Activated CD4-positive, alpha-beta T cell treated with anti-CD3 and anti-CD28 coated beads, Interleukin-2, amount 10 ng/mL, durations not matched to agents 24 days and 14 days (primary cell): ENCODE data around the gene MEGF11. TPM values are rescaled to one million over a fixed set of nuclear protein-coding genes. Genes with fewer than 3 reads are reported as not detected.

Experiments used
- DNase-seq: peaks from one replicate; pipeline ENCODE4 v3.0.0; 2022
- H3K27ac Mint-ChIP-seq: one replicate; pipeline ENCODE4 v1.8.0; 2022; ENCODE audit warnings: mild to moderate bottlenecking, mixed read lengths
- H3K27me3 Mint-ChIP-seq: one replicate; pipeline ENCODE4 v1.8.0; 2022; ENCODE audit warnings: mixed read lengths
- H3K36me3 Mint-ChIP-seq: one replicate; pipeline ENCODE4 v1.8.0; 2022; ENCODE audit warnings: low read depth, mild to moderate bottlenecking, mixed read lengths
- H3K4me1 Mint-ChIP-seq: one replicate; pipeline ENCODE4 v1.8.0; 2021; ENCODE audit warnings: mixed read lengths
- H3K4me3 Mint-ChIP-seq: one replicate; pipeline ENCODE4 v1.8.0; 2022; ENCODE audit warnings: mild to moderate bottlenecking, moderate library complexity, mixed read lengths
- H3K9me3 Mint-ChIP-seq: one replicate; pipeline ENCODE4 v1.8.0; 2021; ENCODE audit warnings: mixed read lengths
- intact Hi-C: fragments of 100-400 bp; cut with micrococcal nuclease; formaldehyde crosslinking; loops from one replicate; pipeline ENCODE4 v1.15.1; 2023
- total RNA-seq: library from RNA; stranded (reverse); gene quantifications from 2 replicates; pipeline ENCODE4 v1.2.3, GENCODE V29; 2022

The MEGF11 gene
- total RNA-seq, 1 donor from 2014 or later, result not detected

DNA sequence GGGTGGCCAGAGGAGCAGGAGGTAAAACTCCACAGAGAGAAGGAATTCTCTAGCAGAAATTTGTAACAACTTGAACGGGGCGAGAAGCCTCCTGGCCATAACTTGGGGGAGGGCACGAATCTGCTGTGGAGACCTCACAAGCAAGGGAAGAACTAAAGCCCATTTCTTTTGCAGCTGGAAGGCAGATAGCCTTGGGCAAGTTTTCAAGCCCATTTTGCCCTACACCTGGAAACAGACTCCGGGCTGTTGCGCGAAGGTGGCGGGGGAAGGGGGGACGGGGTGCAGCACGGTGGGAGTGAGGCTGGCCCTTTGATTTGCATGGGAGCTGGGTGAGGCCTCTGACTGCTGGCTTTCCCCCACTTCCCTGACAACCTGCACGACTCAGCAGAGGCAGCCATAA, 168.8 kb downstream of the MEGF11 start:
- intact Hi-C loops, result loop anchor here (10.0 kb wide), 1 partner anchor 220 kb away; the partner anchor contains the start of gene RAB11A
- Mint-ChIP-seq H3K36me3 (no peaks in the 10 kb centered on the region), H3K9me3 (no peaks in the 10 kb centered on the region), H3K27me3 (peaks cover 37% of the 10 kb centered on the region), H3K4me3 (no peak overlapping the region), H3K27ac (no peak overlapping the region), H3K4me1 (no peaks in the 10 kb centered on the region)
- no peak for DNase-seq

DNA sequence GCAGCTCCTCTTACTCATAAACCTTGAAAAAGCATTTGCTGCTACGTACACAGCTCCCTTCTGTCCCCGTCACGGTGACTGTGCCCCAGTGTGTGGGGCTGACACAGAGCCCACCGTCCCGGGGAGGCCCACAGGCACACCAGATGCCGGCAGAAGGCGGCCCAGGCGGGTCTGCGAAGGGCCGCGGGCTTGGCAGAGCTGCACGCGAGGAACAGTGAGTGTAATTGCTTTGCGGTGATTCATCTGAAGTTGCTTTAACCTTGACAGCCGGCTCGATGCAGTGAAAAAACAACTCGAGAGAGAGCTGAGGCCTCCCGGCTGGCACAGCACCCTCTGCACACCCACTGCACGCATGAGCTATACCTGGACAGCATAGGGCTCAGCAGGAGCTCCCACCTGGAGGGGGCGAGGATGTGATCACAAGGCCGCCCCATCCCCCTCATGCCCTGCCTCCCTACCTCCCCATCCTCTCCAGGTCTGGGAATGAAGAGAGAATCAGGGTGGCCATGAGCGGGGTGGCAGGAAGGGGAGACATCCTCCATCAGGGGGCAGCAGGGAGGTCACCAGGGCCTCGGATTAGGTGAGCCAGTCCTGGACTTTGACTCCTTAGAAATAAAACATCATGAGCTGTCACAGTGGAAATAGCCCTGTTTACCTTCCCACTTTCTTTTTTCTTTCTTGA, 172.7 kb downstream of the MEGF11 start:
- intact Hi-C loops, result loop anchor here (10.0 kb wide), 1 partner anchor 216 kb away; the partner anchor contains the start of gene RAB11A
- no peak for DNase-seq
- Mint-ChIP-seq H3K27ac (no peak overlapping the region), H3K4me3 (no peak overlapping the region), H3K9me3 (no peaks in the 10 kb centered on the region), H3K4me1 (no peaks in the 10 kb centered on the region), H3K36me3 (no peaks in the 10 kb centered on the region), H3K27me3 (peaks cover 20% of the 10 kb centered on the region)

DNA sequence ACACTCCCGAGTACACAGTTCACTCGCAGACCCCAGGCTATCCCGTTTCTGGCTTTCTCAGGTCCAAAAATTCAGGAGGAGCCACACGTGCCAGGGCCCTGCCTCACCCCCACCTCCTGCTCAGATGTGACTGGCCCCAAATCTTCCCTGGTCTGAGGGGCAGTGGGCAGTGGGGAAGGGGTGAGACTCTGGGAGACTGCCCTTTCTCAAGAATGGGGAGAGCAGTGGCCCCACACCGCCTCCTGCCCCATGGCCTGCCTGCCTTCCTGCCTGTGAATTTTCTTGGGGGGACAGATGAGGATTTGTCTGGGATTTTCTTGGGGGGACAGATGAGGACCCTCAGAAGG, 174.6 kb downstream of the MEGF11 start:
- no peaks in the 10 kb centered on the region for H3K36me3 Mint-ChIP-seq
- intact Hi-C loops, result no loop called here

DNA sequence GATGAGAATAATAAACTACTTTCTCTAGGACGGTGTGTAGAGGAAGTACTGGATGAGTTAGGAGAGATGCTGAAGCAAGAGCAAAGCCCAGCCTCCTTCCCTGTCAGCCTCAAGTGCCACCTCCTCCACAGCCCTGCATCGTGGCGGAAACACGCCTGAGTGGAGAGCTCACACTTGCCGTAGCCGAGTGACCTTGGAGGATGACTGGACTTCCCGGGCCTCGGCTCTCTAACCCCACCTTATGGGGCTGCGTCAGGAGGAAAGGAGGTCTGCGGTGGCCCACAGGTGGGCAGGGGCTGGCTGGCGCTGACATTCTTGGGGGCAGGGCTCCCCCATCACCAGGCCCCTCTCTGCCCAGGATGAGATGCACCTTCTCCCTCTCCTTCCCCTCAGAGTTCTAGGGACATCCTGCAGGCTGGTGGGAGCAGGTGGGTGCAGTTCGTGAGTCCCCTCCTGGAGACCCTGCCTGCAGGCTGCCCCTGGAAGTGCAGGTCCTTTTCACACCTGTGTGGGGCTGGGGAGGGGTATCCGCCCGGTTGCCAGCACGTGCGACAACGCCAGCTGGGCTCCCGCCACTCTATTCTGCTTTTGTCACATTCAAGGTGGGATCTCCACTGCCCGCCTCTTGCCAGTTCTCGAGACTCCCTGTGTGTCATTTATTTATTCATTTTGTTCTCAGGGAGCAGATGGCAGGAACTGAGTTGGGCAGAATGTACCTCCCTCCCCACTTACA, 175.2 kb downstream of the MEGF11 start:
- Mint-ChIP-seq H3K27ac (no peak overlapping the region), H3K36me3 (no peaks in the 10 kb centered on the region), H3K4me1 (no peaks in the 10 kb centered on the region), H3K4me3 (no peak overlapping the region), H3K27me3 (peaks cover 17% of the 10 kb centered on the region), H3K9me3 (no peaks in the 10 kb centered on the region)
- intact Hi-C loops, result no loop called here
- no peak for DNase-seq

More for the DNA sequence above, 174.6 kb downstream of the MEGF11 start:
- Mint-ChIP-seq H3K4me1 (no peaks in the 10 kb centered on the region), H3K27ac (no peak overlapping the region), H3K4me3 (no peak overlapping the region), H3K9me3 (no peaks in the 10 kb centered on the region), H3K27me3 (peaks cover 17% of the 10 kb centered on the region)
- DNase-seq, result no peak

DNA sequence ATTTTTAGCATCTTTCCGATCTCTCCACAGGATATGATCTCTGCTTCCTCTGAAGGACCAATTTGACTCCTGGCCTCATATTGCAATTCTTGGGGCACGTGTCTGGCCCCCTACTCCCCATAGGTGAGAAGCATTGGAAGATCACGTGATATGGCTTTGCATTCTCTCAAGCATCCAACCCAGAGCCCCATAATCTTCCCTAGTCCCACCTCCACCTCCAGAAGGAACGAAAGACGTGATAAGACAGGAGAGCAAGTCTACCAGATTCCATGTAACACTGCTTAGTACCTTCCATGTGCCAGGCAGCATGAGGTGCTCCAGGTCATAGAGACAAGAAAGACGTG, 176.3 kb downstream of the MEGF11 start:
- no peak overlapping the region for H3K4me3 Mint-ChIP-seq
- H3K9me3 Mint-ChIP-seq, result no peaks in the 10 kb centered on the region
- peaks cover 13% of the 10 kb centered on the region for H3K27me3 Mint-ChIP-seq
- intact Hi-C loops, result no loop called here
- DNase-seq, result no peak
- no peaks in the 10 kb centered on the region for H3K4me1 Mint-ChIP-seq
- no peak overlapping the region for H3K27ac Mint-ChIP-seq
- H3K36me3 Mint-ChIP-seq, result no peaks in the 10 kb centered on the region

DNA sequence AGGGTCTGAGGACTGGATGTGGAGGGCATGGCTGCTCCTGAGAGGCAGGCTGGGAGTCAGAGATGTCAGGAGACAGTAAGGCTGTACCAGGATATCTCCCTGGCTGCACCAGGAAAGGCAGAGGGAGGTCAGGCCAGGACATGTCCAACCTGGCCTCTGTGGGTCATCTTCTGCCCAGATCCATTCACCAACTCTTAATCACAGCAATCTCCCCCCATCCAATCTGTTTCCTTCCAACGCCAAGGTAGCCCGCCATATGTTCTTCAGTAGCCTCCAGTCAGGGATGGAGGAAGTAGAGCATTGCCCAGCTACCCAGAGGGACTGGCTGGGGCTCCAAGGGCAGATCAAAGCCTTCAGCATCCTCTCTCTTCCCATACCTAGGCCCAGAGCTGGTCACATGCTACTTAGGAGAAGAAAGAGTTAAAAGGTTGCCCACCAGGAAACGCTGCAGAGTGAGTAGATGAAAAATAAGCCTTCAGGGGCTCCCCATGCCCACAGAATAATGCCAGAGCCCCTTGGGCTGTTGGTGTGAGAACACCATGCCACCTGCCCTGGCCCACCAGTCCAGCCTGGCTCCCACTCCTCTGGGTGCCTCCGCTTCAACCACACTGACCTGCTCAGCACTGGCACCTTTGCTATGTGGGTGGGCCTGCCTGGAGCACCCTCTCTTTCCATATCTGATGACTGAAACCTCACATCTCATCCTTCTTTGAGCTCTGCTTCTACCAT, 176.8 kb downstream of the MEGF11 start:
- intact Hi-C loops, result no loop called here
- H3K27me3 Mint-ChIP-seq, result peaks cover 13% of the 10 kb centered on the region
- H3K4me1 Mint-ChIP-seq, result no peaks in the 10 kb centered on the region
- H3K9me3 Mint-ChIP-seq, result no peaks in the 10 kb centered on the region
- no peak overlapping the region for H3K4me3 Mint-ChIP-seq
- H3K27ac Mint-ChIP-seq, result no peak overlapping the region
- no peak for DNase-seq
- H3K36me3 Mint-ChIP-seq, result no peaks in the 10 kb centered on the region

DNA sequence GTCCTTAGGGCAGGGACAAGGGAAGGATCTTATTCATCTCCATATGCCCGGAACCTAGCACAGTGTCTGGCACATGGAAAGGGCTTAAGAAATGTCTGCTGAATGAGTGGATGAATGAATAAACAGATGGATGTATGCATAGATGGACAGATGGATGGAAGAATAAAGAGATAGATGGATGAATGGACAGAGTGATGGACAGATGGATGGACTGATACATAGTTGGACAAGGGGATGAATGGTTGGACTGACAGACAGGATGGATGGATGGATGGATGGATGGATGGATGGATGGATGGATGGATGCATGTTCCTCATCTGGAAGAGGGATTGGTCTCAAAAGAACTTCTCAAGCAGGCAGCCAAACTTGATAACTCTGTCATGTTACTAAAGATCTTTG, 177.6 kb downstream of the MEGF11 start:
- H3K36me3 Mint-ChIP-seq, result no peaks in the 10 kb centered on the region
- H3K4me3 Mint-ChIP-seq, result no peak overlapping the region
- no peak overlapping the region for H3K27ac Mint-ChIP-seq
- peaks cover 13% of the 10 kb centered on the region for H3K27me3 Mint-ChIP-seq
- no peaks in the 10 kb centered on the region for H3K9me3 Mint-ChIP-seq
- intact Hi-C loops, result no loop called here
- DNase-seq, result no peak
- H3K4me1 Mint-ChIP-seq, result no peaks in the 10 kb centered on the region

DNA sequence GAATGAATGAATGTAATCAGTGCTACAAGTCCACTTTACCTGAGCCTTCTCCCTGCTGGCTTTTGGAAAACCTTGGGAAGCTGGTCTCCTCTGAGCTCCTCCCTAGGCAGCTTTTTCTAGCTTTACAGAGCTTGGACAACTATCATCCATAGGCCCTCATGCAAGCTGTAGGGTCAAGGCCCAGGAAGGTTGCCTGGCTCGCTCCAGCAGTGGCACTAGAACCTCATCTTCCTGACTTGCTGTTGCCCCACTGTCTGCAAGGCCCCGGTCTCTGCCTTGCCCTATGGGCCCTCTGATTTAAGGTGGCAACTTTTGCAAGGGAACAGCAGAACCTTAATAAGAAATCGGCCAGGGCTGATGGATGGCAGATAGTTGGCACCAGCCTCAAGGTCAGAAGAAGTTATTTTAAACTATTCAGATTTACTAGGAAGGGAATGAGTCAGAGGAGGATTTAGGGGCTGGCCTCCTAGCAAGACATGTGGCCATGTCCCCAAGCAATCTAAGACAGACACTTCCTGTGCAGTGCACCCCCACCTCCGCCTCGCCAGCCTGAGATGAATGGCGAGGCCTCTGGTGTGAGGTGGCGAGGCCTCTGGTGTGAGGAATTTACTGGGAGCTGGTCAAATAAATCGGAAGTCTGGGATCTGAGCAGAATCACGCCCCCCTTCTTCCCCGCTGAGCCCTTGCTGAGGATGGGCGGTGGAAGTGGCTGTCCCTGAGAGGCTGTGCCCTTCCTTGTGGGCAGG, 180.8 kb downstream of the MEGF11 start:
- Mint-ChIP-seq H3K36me3 (no peaks in the 10 kb centered on the region), H3K9me3 (no peaks in the 10 kb centered on the region), H3K4me3 (no peak overlapping the region), H3K27ac (no peak overlapping the region), H3K27me3 (peaks cover 19% of the 10 kb centered on the region), H3K4me1 (no peaks in the 10 kb centered on the region)
- no peak for DNase-seq
- intact Hi-C loops, result no loop called here

DNA sequence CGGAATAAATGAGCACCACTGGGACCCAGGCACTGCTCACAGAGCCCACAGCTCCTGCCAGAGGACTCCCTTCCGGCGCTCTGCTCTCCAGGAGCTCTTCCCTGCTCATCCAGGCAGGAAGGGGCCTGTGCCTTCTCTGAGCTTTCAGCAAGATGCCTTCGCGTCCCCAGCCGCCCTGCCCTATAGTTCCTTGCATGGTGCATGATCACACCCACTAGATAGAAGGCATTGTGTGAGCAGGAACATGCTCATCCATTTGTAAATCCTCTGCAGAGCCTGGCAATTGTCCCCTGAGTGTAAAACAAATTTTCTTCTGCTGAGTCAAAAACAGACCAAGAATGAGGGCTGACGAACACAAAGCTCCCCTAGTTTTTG, 181.6 kb downstream of the MEGF11 start:
- H3K27ac Mint-ChIP-seq, result no peak overlapping the region
- no peak for DNase-seq
- intact Hi-C loops, result no loop called here
- H3K27me3 Mint-ChIP-seq, result peaks cover 15% of the 10 kb centered on the region
- no peaks in the 10 kb centered on the region for H3K9me3 Mint-ChIP-seq
- H3K4me3 Mint-ChIP-seq, result no peak overlapping the region
- H3K36me3 Mint-ChIP-seq, result no peaks in the 10 kb centered on the region
- no peaks in the 10 kb centered on the region for H3K4me1 Mint-ChIP-seq

DNA sequence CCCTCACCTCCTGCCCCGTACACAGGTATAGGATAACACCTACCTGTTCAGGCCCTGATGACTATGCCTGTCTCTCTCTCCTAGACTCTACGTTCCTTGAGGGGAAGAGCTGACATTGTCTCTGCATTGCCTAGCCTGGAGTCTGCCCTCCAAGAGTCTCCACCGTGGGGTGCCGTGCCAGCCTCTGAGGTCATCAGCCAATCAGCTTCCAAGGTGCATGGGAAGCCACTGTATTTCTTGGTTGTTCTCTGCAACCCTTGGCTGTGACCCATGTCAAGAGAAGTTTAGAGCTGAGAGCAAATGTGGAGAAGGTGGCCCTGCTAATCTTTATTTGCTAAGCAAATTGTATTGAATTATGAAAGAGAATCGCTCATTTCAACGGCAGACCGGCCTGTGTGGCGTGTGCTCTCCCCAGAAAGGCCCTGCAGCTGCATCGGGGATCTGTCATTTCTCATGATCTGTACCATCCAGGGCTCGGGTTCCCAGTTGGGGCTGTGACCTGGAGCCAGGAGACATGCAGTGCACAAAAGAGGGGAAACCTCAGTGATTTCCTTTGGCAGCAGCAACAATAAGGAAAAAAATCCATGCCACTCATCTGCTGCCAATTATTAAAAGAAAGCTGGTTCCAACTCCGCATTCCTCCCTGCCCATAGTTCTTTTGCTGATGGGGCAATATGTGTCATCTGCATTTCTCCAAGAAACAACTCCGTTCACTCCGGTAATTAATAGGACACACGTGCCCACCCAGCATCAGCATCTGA, 182.2 kb downstream of the MEGF11 start:
- no peaks in the 10 kb centered on the region for H3K9me3 Mint-ChIP-seq
- no peak overlapping the region for H3K4me3 Mint-ChIP-seq
- H3K36me3 Mint-ChIP-seq, result no peaks in the 10 kb centered on the region
- peaks cover 17% of the 10 kb centered on the region for H3K27me3 Mint-ChIP-seq
- H3K27ac Mint-ChIP-seq, result no peak overlapping the region
- no peak for DNase-seq
- intact Hi-C loops, result no loop called here
- no peaks in the 10 kb centered on the region for H3K4me1 Mint-ChIP-seq

DNA sequence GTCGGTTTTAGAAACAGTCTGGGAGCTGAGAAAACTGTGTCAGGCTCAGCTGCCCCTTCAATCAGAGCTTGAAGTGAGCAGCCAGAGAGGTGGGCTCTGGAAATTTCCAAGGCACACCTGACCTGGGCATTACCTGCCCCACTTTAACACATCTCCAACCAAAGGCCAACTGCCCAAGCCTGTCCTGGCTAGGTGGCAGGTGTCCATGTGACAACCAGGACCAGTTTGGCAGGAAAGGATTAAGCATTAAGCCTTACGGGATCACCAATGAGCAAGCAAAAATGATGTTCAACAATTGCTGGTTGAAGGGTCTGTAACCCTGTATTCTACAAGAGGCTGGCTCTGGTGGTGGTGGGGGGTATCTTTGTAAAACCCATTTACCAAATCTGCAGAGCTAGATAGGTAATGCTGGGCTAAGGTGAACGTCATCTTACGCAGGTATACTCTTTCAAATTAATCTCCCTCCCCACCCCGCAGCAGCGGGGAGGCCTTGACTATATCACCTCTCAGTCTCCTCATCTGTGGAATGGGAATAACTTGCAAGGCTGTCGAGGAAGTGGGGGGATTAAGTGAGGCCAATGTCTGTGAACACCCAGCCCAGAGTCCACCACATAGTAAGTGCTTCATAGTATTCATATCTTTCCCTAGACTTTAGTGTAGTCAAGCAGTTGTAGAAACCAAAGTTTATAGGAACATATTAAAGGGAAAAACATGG, 183.2 kb downstream of the MEGF11 start:
- no peak overlapping the region for H3K4me3 Mint-ChIP-seq
- no peaks in the 10 kb centered on the region for H3K9me3 Mint-ChIP-seq
- peaks cover 14% of the 10 kb centered on the region for H3K27me3 Mint-ChIP-seq
- no peaks in the 10 kb centered on the region for H3K36me3 Mint-ChIP-seq
- DNase-seq, result no peak
- intact Hi-C loops, result no loop called here
- no peaks in the 10 kb centered on the region for H3K4me1 Mint-ChIP-seq
- H3K27ac Mint-ChIP-seq, result no peak overlapping the region

DNA sequence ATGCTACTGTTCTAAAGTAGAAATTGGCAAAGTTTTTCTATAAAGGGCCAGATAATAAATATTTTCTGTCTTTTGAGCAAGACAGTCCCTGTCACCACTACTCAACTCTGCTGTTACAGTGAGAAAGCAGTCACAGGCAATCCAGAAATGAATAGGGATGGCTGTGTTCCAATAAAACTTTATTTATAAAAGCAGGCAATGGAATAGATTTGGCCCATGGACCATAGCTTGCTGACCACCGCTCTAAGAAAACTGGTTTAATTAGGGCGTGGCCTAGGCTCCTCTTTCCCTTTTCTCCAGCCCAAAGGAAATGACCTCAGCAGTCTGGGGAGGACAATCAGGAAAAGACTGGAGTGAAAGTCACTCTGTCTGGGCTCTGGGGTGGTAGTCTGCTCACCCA, 183.8 kb downstream of the MEGF11 start:
- H3K27ac Mint-ChIP-seq, result no peak overlapping the region
- peaks cover 14% of the 10 kb centered on the region for H3K27me3 Mint-ChIP-seq
- intact Hi-C loops, result no loop called here

DNA sequence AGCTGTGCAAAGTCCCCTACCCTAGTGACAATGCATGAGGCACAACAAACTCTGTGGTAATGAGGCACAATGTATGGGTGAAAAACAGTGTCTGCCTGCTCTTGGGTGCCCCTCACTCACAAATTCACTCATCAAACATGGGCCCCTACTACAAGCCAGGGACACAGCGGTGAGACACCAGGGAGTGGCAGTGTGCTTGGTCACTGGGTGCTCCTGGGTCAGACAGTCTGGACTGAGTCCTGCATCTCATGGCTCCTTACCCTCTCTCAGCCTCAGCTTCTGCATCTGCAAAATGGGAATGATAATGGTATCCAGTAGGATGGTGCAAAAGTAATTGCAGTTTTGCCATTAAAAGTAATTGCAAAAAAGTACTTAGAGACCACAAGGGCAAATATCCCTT, 184.7 kb downstream of the MEGF11 start:
- H3K4me3 Mint-ChIP-seq, result no peak overlapping the region
- no peak overlapping the region for H3K27ac Mint-ChIP-seq
- peaks cover 9% of the 10 kb centered on the region for H3K27me3 Mint-ChIP-seq
- H3K36me3 Mint-ChIP-seq, result no peaks in the 10 kb centered on the region
- H3K9me3 Mint-ChIP-seq, result no peaks in the 10 kb centered on the region
- DNase-seq, result no peak
- intact Hi-C loops, result no loop called here
- no peaks in the 10 kb centered on the region for H3K4me1 Mint-ChIP-seq

More for the DNA sequence above, 183.8 kb downstream of the MEGF11 start:
- no peak for DNase-seq
- Mint-ChIP-seq H3K9me3 (no peaks in the 10 kb centered on the region), H3K36me3 (no peaks in the 10 kb centered on the region), H3K4me1 (no peaks in the 10 kb centered on the region), H3K4me3 (no peak overlapping the region)
